Epithelial cell of proximal tubule (primary cell): Measurements from ENCODE around the gene TTLL11. TPM values are rescaled to one million over a fixed set of nuclear protein-coding genes. Genes with fewer than 3 reads are reported as not detected.
"Not testable (repeated sequence)": the region's sequence is repeated elsewhere in the genome, so short reads cannot be mapped to it uniquely, and the experiment has no call there.

Experiments used
- DNase-seq: peaks from one replicate; pipeline ENCODE4 v3.0.0-alpha.2; 2011; ENCODE audit warnings: low read depth
- H3K4me3 ChIP-seq: 2 replicates; pipeline ENCODE4 v1.5.1; 2011; ENCODE audit warnings: low read depth, mild to moderate bottlenecking, low read length
- total RNA-seq: library from RNA; depleted of rRNA; stranded (reverse); fragments of >200 nt; gene quantifications from 2 replicates; pipeline ENCODE4 v1.2.3, GENCODE V29; 2015
- TF ChIP-seq, protein P1 (sequence below): conservative IDR thresholded peaks from 2 replicates; pipeline ENCODE4 v1.5.1; 2012; ENCODE audit warnings: low read depth, mild to moderate bottlenecking, low read length

Gene TTLL11
- total RNA-seq, 1 donor from 2014 or later, result 0.75 TPM

GRCh38 chr9:121897140-121897539 is 196.0 kb downstream of the TTLL11 start:
- DNase-seq, result no peak
- TF ChIP-seq, protein P1, sequence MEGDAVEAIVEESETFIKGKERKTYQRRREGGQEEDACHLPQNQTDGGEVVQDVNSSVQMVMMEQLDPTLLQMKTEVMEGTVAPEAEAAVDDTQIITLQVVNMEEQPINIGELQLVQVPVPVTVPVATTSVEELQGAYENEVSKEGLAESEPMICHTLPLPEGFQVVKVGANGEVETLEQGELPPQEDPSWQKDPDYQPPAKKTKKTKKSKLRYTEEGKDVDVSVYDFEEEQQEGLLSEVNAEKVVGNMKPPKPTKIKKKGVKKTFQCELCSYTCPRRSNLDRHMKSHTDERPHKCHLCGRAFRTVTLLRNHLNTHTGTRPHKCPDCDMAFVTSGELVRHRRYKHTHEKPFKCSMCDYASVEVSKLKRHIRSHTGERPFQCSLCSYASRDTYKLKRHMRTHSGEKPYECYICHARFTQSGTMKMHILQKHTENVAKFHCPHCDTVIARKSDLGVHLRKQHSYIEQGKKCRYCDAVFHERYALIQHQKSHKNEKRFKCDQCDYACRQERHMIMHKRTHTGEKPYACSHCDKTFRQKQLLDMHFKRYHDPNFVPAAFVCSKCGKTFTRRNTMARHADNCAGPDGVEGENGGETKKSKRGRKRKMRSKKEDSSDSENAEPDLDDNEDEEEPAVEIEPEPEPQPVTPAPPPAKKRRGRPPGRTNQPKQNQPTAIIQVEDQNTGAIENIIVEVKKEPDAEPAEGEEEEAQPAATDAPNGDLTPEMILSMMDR, result no peak
- H3K4me3 ChIP-seq, result no peak overlapping the region

DNA sequence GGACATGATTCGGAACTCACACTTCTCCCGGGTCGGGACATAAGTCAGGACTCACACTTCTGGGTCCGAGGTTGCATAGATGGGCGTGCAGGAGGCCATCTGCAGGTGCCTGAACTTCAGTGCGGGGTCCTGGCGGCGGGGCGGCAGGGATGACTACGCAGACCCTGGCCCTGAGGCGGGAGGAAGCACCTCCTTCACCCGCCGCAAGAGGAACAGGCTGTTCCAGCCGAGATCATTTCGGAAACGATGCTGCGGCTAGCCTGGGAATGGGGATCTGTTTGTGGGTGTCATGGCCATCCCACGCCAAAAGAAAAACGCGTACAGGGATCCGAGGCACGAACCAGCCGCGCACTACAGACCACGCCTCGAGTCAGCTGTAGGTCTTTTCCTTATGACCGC is 196.6 kb downstream of the TTLL11 start:
- TF ChIP-seq, protein P1, result no peak
- no peak overlapping the region for H3K4me3 ChIP-seq
- no peak for DNase-seq

DNA sequence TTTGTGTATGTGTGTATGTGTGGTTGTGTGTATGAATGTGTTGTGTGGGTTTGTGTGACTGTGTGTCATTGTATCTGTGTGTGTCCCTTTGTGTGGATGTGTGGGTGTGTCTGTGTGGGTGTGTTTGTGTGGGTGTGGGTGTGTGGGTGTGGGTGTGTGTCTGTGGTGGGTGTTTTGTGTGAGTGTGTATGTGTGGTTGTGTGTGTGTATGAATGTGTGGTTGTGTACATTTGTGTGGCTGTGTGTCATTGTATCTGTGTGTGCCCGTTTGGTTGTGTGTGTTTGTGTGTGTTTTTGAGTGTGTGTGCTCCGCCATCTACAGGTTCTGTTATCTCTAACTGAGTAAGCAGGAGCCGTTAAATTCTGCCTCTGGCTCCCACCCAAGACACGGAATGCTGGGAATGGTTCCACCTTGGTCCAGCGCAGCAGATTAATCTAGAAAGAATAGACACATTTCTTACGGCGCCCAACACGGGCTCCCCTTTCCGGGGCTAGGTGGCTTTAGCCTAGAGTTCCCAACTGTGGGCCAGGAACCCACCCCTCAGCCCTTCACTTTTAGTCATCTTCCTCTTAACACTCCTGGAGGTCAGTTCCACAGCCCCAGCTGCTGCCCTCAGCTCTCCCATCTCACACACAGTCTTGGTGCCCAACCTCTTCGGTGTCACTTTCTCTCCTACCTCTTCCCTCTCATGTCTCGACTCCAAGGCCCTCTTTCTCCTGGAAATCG is 197.1 kb downstream of the TTLL11 start:
- H3K4me3 ChIP-seq, result no peak overlapping the region
- no peak for DNase-seq
- TF ChIP-seq, protein P1, result peak; percentile 9

- TF ChIP-seq, protein P1, result peak; percentile 0
- DNase-seq, result no peak
- H3K4me3 ChIP-seq, result no peak overlapping the region
Measured at GRCh38 chr9:121895358-121895757, 197.8 kb downstream of the TTLL11 start.

DNA sequence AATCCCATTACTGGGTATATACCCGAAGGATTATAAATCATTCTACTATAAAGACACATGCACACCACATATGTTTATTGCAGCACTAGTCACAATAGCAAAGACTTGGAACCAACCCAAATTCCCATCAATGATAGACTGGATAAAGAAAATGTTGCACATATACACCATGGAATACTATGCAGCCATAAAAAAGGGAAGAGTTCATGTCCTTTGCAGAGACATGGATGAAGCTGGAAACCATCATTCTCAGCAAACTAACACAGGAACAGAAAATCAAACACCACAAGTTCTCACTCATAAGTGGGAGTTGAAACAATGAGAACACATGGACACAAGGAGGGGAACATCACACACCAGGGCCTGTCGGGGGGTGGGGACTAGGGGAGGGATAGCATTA is 198.7 kb downstream of the TTLL11 start:
- not testable (repeated sequence) for DNase-seq

GRCh38 chr9:121893786-121894185 is 199.3 kb downstream of the TTLL11 start:
- TF ChIP-seq, protein P1, result no peak
- no peak overlapping the region for H3K4me3 ChIP-seq

More for the DNA sequence above, 198.7 kb downstream of the TTLL11 start:
- H3K4me3 ChIP-seq, result not testable (repeated sequence)

DNA sequence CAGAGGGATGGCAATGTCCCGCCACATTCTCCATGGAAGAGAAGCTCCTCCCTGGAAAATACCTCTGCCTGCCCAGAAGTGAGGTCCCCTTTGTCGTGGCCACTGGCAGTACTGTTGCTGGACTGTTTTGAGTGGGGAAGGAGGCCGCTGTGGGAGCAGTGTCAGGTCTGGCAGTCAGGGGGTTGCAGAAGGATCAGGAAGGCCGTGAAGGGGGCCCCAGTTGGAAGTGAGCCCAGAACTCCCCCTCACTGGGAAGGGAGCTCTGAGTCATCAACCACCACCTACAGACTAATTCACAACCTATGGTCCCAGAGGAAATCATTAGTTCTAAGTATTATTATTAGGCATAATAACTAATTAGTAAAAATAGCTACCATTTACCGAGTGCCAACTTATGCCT is 200.4 kb downstream of the TTLL11 start:
- no peak for DNase-seq
- TF ChIP-seq, protein P1, result no peak
- no peak overlapping the region for H3K4me3 ChIP-seq

More at GRCh38 chr9:121893786-121894185, 199.3 kb downstream of the TTLL11 start:
- DNase-seq, result no peak
